Nephron (organoid): ENCODE data around the gene ASB15.

ENCODE experiments used
- H3K27ac Mint-ChIP-seq, 3 experiments: 2 replicates each; pipeline ENCODE4 v1.8.0; 2020; ENCODE audit warnings: mixed read lengths in 3 of 3, mild to moderate bottlenecking in 2 of 3, moderate library complexity in 1 of 3
- H3K27me3 Mint-ChIP-seq: 2 replicates; pipeline ENCODE4 v1.8.0; 2021; ENCODE audit warnings: low read depth, mild to moderate bottlenecking, moderate library complexity, mixed read lengths
- H3K36me3 Mint-ChIP-seq: 2 replicates; pipeline ENCODE4 v1.8.0; 2020; ENCODE audit warnings: low read depth, mixed read lengths
- H3K4me1 Mint-ChIP-seq: 2 replicates; pipeline ENCODE4 v1.8.0; 2020; ENCODE audit warnings: mixed read lengths
- H3K4me3 Mint-ChIP-seq, 3 experiments: 2 replicates each; pipeline ENCODE4 v1.8.0; 2020; ENCODE audit warnings: mild to moderate bottlenecking in 3 of 3, mixed read lengths in 3 of 3, moderate library complexity in 2 of 3
- H3K9me3 Mint-ChIP-seq: 2 replicates; pipeline ENCODE4 v1.8.0; 2020; ENCODE audit warnings: mixed read lengths
- CTCF ChIP-seq, 3 experiments: fragments of 200-600 bp; sonication (generic); IDR thresholded peaks; one replicate each; pipeline ENCODE4 v1.5.0; 2021; ENCODE audit warnings: antibody characterized with exemption in 3 of 3; ENCODE audit not compliant: unreplicated experiment in 3 of 3

The ASB15 gene

GRCh38 chr7:123680580-123680979 lies 79.0 kb downstream of the ASB15 start:
- Mint-ChIP-seq H3K27ac (no peak overlapping the region), H3K27me3 (no peaks in the 10 kb centered on the region), H3K9me3 (no peaks in the 10 kb centered on the region), H3K4me3 (no peak overlapping the region), H3K4me1 (peaks cover 29% of the 10 kb centered on the region), H3K36me3 (peaks cover 39% of the 10 kb centered on the region)
- TF ChIP-seq CTCF (IDR thresholded peaks at IDR 0.05; ENCODE audit: unreplicated experiment in 3 of 3) = no peak

DNA sequence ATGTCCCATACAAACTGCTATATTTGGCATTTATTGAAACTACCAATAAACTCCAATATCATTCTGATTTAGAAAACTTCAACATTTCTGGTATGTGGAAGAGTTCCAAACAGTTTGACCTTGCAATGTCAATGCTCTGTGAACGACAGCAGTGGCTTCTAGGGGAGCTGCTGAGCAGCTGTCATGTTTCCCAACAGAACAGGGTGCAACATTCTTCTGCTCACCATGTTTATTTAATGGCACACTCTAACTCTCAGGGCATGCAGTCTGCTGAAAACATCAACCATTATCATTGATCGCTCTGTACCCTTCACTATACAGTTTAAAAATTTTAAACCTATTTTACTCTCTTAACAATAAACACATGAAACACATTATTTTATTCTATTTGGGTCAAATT lies 79.9 kb downstream of the ASB15 start:
- Mint-ChIP-seq H3K27ac (no peak overlapping the region), H3K27me3 (no peaks in the 10 kb centered on the region), H3K9me3 (no peaks in the 10 kb centered on the region), H3K4me3 (no peak overlapping the region), H3K4me1 (peaks cover 22% of the 10 kb centered on the region), H3K36me3 (peaks cover 39% of the 10 kb centered on the region)
- no peak for TF ChIP-seq CTCF (IDR thresholded peaks at IDR 0.05; ENCODE audit: unreplicated experiment in 3 of 3)

GRCh38 chr7:123682690-123683089 lies 81.1 kb downstream of the ASB15 start:
- H3K4me1 Mint-ChIP-seq = peaks cover 10% of the 10 kb centered on the region
- no peaks in the 10 kb centered on the region for H3K9me3 Mint-ChIP-seq
- no peaks in the 10 kb centered on the region for H3K27me3 Mint-ChIP-seq
- no peak overlapping the region for H3K4me3 Mint-ChIP-seq
- peak; percentile 53 to 74 (median 56) for TF ChIP-seq CTCF (IDR thresholded peaks at IDR 0.05; ENCODE audit: unreplicated experiment in 3 of 3)
- no peak overlapping the region for H3K27ac Mint-ChIP-seq
- H3K36me3 Mint-ChIP-seq = peaks cover 49% of the 10 kb centered on the region

GRCh38 chr7:123687161-123687560 lies 85.5 kb downstream of the ASB15 start:
- Mint-ChIP-seq H3K36me3 (peaks cover 49% of the 10 kb centered on the region), H3K4me1 (peaks cover 3% of the 10 kb centered on the region), H3K27me3 (no peaks in the 10 kb centered on the region), H3K9me3 (no peaks in the 10 kb centered on the region), H3K4me3 (no peak overlapping the region), H3K27ac (no peak overlapping the region)
- TF ChIP-seq CTCF (IDR thresholded peaks at IDR 0.05; ENCODE audit: unreplicated experiment in 3 of 3) = no peak

GRCh38 chr7:123687727-123688126 lies 86.1 kb downstream of the ASB15 start:
- no peaks in the 10 kb centered on the region for H3K9me3 Mint-ChIP-seq
- no peak overlapping the region for H3K27ac Mint-ChIP-seq
- peaks cover 3% of the 10 kb centered on the region for H3K4me1 Mint-ChIP-seq
- H3K36me3 Mint-ChIP-seq = peaks cover 55% of the 10 kb centered on the region
- TF ChIP-seq CTCF (IDR thresholded peaks at IDR 0.05; ENCODE audit: unreplicated experiment in 3 of 3) = no peak
- H3K4me3 Mint-ChIP-seq = no peak overlapping the region
- no peaks in the 10 kb centered on the region for H3K27me3 Mint-ChIP-seq
